Stimulated activated CD8-positive, alpha-beta memory T cell treated with anti-CD3 and anti-CD28 coated beads, Interleukin-7, amount 100 ng/mL, for 24 hours (primary cell): Measurements from ENCODE around the gene ANKH.

Experiments used
- DNase-seq: peaks from one replicate; pipeline ENCODE4 v3.0.0-alpha.2; 2020; ENCODE audit warnings: low read depth

The ANKH gene

DNA sequence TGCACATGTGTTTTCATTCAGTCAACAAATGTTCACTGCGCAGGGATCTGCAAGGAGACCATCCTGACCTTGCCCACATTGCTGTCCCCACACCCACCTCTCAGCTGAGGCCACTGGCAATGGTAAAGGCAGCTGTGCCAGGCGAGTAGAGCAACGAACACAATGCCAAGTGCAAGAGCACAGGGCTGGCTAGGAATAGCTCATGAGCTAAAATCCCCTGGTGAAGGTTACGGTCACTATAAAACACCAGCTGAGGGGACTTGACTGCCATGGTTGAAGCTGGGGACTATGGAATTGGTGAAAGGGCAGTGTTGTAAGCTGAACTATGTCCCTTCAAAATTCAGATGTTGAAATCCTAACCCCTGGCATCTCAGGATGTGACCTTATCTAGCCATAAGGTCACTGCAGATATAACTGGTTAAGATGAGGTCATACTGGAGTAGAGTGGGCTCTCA is 111.0 kb downstream of the ANKH start:
- no peak for DNase-seq

DNA sequence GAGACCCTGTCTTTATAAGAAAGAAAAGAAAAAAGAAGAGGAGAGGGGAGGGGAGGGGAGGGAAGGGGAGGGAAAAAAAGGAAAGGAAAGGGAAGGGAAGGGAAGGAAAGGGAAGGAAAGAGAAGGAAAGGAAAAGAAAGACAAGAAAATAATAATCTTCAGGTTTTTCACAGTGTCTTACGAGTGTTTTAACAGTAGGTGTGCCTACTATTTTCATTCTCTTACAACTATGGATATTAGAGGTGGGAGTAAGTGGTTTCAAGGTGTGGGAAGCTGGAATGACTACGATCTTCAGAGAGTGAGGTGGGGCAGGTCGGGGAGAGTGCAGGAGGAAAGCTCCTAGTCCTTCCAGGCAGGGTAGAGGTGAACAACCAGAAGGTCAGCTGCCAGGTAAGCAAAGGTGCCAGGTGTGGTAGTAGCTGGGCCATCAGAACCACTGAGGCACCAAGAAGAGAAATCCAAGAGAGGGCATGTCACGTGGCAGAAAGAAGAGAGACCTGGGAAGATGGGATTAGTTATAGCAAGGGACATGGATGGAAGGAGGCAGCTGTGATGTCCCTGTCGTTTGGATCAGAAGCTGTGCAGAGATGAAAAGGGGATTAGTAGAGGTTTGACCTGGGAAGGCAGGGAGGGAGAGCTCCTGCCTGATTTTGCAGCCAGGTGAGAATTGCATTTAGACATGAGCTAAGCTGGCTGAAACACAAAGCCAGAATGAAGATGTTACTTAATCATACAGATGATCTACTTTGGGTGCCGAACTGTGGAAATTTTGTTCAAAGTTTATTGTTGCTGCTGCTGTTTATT is 111.6 kb downstream of the ANKH start:
- DNase-seq: no peak

DNA sequence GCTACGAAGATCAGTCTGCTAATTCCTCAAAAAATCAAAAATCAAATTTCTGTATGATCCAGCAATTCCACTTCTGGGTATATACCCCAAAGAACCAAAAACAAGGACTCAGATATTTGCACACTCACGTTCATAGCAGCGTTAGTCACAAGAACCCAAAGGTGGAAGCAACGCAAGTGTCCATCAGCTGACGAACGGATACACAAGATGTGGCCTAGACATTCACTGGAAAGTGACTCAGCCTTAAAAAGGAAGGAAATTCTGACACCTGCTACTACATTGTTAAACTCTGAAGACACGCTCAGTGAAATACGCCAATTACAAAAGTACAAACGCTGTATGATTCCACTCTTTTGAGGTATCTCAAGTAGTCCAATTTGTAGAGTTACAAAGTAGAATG is 113.7 kb downstream of the ANKH start:
- no peak for DNase-seq

DNA sequence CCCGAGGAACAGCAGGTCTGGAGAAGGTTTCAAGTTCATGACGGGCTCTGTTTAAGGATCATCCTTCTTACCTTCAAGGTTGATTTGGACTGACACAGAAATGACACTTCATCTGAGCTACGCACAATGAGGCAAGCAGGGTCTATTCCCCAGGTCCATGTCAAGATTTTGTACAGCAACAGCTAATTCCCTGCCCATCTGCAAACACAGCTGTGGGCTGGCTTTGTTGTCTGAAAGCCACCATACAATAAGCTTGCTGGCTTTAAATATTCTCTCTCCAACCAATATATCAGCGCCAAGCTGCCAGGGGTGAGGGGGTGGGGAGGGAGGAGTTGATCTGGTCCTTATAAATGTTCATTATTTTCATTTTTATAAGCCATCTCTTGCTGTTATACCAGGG is 115.1 kb downstream of the ANKH start:
- DNase-seq: no peak

DNA sequence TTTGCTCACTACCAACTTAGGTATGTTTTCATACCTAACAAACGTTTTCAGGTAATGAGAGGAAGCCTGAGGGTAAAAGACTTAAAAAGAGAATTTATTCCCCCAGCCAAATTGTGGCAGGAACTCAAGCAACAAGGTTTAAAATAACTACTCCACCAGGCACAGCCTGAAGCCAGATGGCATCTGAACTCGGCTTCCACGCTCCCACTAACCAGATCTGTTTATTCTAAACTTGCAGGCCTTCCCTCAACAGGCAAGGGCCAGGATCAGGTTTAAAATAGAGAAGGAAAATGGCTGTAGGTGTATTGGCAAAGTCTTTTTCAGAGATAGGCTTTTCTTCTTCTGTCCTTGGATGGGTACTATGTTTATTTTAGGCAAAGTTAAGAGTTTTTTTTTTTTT is 117.6 kb downstream of the ANKH start:
- DNase-seq: no peak

DNA sequence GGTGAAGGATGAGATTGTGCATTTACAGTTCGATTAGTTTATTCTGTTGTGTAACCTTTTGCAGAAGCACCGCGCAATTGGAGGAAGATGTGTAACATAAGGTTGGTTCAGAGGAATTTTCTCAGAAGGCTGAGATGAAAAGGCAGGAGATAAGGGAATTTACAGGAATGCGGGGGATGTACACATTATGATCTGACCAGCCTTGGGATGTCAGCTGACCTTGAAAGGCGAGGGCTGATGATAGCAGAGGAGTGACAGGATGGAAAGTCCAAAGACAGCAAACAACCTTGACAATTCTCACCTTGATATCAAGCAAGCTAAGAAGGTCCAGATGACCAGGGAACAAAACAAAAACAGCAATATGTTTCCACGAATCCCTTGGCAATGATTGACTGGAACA is 118.3 kb downstream of the ANKH start:
- no peak for DNase-seq

DNA sequence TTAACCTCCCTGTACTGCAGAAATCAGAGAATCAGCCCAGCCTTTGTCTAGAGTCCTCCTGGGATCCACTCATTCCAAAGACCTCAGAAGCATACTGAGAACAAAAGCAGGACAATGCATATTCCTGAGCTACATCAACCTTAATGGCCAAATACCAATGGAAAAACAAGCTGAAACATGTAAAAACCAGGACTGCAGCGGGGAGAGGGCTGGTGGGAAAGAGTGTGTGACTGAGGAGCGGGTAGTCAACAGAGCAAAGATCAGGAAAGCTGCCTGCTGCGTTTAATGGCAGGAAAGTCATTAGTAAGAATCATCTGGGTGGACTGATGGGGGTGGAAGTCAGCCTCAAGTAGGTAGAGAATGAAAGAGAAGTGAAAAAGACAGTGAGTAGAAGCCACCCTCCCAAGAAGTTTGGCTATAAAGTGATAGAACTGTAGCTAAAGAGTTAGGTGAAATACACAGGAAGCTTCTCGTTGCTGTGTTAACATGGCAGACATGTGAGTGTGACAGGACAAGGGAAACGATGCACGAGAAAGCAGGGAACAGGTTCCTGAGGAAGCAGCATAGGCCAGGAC is 119.0 kb downstream of the ANKH start:
- DNase-seq: no peak

DNA sequence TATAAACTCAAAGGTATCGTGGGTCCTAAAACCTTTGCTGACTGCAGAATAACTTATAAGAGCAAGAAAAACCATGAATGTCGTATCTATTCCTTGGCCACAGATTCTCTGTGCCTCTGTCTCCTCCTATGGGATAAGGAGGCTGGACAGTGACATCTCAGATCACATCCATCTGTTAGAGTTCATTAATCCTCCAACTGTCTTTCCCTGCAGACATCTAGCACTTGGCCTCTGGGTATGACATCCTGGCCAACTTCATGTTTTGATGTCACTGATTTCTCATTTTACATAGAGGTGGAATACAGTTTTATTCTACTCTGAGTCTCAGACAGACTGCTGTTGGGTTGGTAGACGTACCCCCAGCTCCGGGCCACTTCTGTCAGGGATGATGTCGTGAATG is 120.9 kb downstream of the ANKH start:
- no peak for DNase-seq

DNA sequence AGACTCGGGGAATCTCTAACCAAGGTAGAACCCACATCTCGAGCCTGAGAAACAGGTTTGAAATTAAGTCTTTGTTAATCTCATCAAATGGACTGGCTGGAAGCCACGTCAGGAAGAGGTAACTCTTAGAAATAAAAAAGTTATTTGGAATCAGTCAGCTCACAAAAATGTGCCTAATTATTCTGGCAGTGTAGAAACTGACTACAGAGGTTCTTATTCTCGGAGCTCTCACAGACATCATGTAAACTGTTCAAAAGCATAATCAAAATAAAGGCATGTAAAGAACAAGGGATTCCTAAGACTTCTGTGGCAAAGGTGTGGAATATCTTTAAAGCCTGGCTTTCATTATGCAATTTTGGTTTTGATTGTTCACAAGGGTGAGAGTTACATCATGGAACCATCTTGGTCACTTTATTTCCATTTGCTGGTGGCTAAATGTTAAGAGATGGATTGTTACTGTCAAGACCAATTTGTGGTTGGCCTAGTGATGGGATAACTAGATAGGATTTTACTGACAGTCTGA is 121.9 kb downstream of the ANKH start:
- no peak for DNase-seq

DNA sequence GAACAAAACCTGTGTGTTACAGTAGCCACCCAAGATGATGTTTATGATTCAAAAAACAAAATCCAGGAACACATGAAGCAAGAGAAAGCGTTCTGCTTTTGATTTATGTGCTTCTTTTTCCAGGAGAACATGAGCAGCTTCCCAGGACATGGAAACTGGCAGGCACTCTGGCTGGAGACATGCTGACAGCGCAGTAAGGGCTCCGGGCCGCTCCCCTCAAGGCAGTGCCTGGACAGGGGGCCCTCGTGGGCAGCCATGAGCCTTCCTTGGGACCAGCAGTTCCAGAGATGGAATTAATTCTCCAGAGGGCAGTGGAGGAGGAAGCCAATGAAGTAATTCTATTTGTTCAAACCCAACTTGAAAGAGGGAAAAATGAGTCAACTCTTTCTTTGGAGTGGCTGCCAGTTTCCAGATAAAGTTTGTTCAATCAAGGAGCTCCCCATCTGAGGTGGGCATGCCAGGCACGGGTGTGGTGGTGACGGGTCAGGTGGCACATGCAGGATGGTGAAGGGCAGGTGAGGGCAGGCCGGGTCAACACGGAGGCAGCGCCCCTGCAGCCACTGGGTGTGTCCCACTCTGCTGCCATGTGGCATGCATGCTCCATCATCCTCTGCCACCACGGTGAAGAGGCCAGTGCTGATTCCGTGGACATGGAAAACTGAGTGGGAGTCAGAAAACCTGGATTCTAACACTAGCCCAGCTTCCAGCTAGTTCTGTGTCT is 123.2 kb downstream of the ANKH start:
- DNase-seq: no peak

DNA sequence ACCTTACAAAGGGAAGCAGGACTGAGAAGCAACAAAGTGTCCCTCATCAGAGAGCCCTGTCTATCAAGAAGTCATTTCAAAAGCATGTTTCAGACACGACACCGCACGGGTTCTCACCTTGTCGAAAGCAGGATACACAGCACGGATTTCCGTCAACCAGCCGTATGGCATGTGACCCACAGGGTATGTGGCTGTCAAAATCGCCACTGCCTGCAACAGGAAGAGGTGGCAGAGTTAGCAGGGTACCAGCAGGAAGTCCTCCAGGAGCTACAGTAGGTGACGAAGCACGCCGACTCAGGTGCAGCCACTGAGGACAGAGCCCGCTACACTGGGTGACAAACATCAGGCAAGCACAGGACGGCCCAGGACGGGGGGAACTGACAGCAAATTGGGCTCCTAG is 125.8 kb downstream of the ANKH start:
- DNase-seq: no peak

DNA sequence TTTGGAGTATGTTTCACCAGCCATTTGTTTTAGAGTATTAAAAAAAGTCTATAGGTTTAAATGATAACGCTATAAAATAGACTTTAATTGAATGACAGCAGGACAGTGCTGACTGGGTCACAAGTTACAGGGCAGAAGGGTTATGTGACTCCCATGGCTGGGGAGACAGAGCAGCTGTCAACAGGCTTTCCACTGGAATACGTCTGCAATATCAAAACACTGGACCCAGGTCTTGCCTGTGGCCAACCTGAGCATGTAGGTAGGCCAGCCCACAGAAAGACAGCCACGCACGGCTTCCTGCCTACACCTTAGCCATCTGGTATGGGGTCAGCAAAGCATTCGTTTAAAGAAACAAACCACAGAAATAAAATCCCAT is 126.4 kb downstream of the ANKH start:
- no peak for DNase-seq

DNA sequence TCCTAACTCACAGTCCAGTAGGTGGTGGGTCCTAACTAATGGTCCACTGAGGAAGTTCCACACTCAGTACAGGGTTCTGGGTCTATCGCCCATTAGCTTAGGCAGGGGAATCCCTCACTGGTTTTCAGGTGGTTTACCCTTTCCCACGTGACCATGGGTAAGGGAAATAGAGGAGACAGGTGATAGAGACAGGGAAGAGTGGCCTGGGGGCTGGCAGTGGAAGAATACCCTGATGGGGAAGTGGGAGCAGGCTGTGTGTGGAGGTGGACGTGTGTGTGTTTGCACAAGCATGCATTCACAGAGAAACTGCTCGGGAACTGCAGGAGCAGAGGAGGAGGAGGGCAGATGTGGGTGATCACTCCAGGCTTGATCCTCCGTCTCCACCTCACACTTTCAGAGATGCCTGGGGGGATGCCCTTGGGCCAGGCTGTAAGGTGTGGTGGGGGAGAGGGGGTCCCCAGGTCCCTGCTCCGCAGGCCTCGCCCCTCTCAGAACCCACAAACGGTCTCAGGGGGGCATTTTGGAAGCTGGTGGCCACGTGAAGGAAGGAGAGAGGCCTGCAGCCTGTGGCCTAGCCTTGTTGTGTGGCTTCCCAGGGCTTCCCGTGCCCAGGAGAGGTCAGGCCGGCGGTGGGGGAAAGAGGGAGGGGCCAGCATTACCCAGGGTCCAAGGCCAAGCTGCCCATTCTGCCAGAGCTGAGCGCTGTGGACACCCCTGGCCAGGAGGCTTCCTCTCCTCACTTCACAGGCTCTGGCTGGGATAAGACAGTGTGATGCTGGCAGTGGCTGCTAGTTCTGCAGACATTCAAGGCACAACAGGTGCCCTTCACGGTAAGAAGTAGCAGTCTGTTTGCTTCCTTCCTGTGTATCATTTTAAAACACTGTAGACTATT is 127.0 kb downstream of the ANKH start:
- DNase-seq: no peak

DNA sequence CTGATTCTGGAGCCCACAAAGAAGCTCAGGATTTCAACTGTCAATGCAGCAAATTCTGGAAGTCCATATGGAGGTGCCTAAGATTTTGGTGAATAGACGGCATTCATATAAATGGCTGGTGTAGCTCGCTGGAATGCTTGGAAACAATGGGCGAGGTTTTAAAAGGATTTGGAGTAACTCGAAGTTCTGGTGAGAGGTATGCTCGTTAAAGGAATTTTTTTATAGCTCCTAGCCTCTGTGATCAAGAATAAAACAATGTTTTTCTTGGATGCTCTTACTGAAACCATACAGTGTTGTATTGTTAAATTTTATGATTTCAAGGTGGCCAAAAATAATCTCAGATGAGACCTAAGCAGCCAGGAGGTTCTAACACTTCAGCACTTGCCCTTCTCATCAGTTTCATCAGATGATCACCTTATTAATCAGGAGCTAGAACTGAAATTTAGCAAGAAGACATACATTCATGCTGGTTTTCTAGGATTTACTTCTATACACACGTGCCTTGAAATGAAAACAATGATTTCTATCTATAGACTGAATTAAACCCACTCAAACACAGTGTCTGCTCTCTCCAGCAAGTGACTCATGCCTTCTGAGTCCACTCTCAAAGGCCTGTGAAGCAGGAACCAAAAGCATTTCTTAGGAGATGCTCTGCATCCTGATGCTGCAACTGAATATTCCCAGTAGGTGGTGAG is 127.8 kb downstream of the ANKH start:
- DNase-seq: no peak

DNA sequence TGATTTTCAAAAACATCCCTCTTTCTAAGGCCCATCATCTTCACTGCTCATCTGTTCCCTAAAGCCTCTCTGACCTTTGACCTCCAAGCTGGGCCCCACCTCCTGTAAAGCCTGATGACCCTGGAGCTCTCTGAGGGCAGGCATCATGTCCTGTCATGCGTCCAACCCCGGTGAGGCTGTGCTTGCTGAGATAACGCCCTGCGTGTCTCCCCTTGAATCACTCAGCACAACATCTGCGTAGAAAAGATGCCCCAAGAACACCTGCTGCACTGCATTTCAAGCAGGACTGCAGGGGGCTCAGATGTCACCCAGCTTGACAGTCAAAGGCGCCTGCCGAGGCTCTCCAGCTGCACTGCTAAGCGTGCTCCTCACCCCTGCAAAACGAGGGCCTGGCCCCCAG is 129.1 kb downstream of the ANKH start:
- DNase-seq: no peak

DNA sequence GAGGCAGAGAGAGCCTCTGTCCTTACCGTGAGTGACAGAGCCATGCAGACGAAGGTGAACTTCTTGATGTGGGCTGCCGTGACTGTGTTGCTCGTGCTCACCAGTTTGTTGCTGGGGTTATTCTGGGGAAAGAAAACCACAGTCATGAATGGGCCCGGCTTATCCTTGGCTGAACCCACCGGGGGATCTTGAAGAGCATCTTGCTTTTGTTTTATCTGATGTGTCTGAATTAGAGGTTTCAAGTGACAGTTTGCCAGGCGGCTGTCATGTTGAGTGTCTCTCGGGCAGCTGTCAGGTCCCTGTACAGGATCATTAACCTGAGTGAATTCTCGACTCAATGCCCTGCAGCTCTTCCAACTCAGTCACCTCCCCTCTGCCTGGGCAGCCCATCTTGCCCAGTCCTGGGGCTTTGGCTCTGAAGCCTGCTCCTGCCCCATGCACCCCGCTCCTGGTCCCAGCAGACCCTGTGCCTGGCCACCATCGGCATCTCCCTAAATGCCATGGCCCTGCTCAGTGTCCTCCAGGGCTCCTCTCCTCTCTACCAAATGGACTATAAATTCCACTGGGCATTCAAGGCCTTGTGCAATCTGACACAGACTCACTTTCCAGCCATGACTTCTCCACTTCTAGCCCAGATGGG is 129.7 kb downstream of the ANKH start:
- DNase-seq: no peak

DNA sequence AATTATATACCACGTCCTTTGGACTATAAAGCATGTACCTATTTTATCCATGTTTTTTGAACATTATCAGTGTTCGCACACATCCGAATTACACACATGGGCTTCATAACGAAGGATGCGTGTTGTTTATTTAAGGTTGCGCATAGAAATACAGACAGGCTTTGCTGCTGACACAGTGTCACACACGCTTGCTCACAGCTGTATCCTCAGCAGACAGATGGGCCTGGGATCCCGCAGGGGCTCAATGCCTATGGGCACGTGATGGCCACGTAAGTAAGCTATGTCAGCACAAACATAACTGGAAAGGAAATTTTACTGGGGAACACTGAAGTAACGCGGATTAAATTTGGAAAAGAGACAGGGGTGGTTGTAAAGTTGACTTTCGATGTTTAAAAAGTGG is 130.4 kb downstream of the ANKH start:
- DNase-seq: no peak

DNA sequence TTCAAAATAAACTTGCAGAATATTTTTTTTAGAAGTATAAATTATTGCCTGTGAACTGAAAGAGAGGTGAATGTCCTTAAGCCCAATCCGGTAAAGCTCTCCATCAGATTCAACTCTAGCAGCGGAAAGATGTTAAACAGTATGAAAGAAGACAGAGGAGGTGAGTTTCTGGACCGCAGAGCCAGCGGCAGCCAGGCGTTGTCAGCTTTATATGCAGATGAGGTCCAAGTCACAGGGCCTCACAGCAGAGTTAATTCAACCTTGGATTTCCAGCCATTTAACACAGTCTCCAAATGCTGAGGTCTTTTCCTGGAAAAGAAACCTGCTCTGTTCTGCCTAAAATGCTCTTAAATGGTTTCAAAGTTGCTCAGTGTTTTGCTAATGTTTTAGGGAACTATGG is 131.6 kb downstream of the ANKH start:
- DNase-seq: no peak

DNA sequence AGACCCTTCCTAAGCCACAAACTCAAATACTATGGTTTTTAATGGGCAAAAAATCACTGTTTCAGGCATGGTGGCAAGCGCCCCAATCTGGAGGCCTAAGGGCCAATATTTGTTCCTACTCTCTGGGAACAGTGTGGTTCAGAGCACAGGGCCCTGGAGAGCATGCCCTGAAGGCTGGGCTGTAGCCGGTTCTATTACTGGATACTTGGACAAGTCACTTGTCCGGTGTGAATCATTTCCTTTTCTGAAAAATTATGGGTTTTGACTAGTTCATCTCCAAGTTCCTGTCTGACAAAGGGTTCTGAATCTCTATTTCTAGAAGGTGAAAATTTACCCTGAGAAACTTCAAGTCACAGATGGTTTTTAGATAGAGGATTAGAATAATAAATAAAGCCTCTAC is 132.0 kb downstream of the ANKH start:
- DNase-seq: no peak

DNA sequence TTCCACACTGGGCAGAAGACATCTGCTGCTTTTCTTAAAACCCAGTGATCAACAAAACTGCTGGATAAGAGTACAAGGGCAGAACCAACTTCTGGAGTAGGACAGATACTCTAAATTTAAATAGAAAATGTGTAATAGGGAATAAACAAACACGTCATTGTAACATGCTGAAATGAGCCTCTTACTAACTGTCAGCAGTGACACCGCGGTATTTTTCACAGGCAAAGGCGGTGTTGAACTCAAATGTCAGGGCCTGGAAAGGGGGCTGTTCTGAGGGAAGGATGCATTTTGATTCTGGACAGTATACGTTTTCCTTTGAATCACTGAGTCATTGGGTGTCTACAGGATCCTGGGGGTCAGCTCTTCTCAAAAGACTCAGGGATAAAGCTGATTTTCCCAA is 133.5 kb downstream of the ANKH start:
- no peak for DNase-seq

DNA sequence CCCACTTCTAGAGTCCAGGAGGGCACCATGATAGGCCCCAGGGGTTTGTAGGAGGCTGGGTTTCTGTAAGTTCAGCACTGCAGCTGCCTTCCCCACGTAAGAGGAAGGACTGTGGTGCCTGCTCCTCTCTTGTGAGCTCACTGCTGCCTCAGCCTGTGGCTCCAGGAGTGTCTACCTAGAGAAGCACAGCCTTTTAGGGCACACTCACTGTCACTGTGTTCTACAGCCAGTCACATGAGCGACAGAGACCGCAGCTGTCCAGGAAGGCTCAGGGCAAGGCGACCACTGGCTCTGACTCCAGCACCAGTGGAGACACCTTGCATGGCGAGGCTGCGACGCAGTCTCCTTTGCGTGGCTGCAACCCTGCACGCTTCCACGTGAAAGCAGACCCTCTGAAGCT is 134.3 kb downstream of the ANKH start:
- DNase-seq: no peak
